Measurements from ENCODE around the gene CGAS. TPM values are rescaled to one million over a fixed set of nuclear protein-coding genes. Genes with fewer than 3 reads are reported as not detected.
"Not testable (repeated sequence)": the region's sequence is repeated elsewhere in the genome, so short reads cannot be mapped to it uniquely, and the experiment has no call there.

CGAS gene
- polyA plus RNA-seq, 1 donor = 2.8 TPM

DNA sequence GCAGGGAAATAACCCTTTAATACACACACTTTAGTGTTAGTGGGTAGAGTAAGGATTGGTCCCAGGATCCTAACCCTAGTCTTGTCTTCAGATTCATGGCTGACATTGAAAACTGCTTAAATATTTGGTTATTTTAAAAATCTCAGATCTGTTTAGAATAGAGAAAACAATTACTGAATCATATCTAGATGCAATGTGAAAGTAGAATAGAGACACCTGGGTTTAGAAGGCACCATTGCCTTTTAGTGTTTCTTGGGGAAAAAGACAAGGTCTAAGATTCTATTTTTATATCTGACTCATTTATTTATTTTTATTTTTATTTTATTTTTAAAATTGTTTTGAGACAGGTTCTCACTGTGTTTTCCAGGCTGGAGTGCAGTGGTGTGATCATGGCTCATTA lies 51.4 kb downstream of the CGAS start:
- Histone ChIP-seq H3K36me3 (ENCODE audit: control insufficient read depth, insufficient read depth, low read length) (no peaks in the 10 kb centered on the region), H3K27me3 (ENCODE audit: control insufficient read depth, insufficient read depth, low read length) (no peaks in the 10 kb centered on the region), H3K27ac (ENCODE audit: low read length) (no peak overlapping the region), H3K9me3 (ENCODE audit: control insufficient read depth, low read depth, low read length) (no peaks in the 10 kb centered on the region), H3K4me1 (ENCODE audit: control insufficient read depth, insufficient read depth, low read length) (no peaks in the 10 kb centered on the region), H3K4me3 (ENCODE audit: low read length) (no peak overlapping the region)
- DNase-seq = no peak

DNA sequence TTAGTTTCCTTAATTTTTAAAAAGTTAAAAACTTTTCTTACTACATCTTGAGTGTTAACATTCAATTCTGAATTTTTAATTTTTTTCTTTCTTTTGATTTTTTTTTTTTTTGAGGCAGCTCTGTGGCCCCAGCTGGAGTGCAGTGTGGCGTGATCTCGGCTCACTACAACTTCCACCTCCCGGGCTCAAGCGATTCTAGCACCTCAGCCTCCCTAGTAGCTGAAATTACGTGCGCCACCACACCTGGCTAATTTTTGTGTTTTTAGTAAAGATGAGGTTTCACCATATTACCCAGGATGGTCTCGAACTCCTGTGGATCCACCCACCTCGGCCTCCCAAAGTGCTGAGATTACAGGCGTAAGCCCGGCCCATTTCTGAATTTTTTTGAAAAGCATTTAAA lies 56.2 kb downstream of the CGAS start:
- Histone ChIP-seq H3K27me3 (ENCODE audit: control insufficient read depth, insufficient read depth, low read length) (no peaks in the 10 kb centered on the region), H3K4me3 (ENCODE audit: low read length) (no peak overlapping the region), H3K36me3 (ENCODE audit: control insufficient read depth, insufficient read depth, low read length) (no peaks in the 10 kb centered on the region), H3K27ac (ENCODE audit: low read length) (no peak overlapping the region), H3K4me1 (ENCODE audit: control insufficient read depth, insufficient read depth, low read length) (no peaks in the 10 kb centered on the region), H3K9me3 (ENCODE audit: control insufficient read depth, low read depth, low read length) (peaks cover 5% of the 10 kb centered on the region)
- WGBS (ENCODE audit: insufficient coverage, low lambda C conversion rate) = 93% methylated on average over 3 of the region's 10 CpGs
- DNase-seq = no peak

DNA sequence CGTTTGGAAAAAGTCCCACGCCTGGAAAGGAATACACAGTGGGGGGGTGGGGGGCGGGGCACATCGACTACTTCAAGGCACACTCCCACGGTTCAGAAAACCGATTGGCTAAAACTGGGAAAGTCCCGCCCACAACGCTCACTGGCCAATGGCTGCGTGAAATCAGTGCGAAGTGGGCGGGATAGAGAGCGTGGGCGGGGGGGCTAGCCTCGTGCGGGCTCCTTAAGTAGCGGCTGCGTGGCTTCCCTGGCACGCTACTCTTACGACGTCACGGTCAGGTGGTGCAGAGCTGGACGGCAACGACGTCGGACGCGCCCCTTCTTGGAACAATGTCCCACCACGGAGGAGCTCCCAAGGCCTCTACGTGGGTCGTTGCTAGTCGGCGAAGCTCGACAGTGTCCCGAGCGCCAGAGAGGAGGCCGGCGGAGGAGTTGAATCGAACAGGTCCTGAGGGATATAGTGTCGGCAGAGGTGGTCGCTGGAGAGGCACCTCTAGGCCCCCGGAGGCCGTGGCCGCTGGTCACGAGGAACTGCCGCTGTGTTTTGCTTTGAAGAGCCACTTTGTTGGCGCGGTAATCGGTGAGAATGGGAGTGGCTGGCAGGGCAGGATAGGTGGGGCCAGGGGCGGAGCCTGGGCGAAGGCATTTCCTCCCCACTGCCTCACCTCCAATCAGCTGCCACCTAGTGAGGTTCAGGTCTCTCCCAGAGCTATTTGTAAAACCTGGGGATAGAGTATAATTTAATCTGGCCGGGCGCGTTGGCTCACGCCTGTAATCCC lies 57.3 kb downstream of the CGAS start, which contains the start of gene DDX43:
TSS of gene DDX43 (plus strand) at position 252 of the 778 bp plus-strand sequence. CDS start at position 330, 78 bp downstream.
- H3K27ac ChIP-seq (ENCODE audit: low read length) = no peak within 1 kb of the TSS
- H3K36me3 ChIP-seq (ENCODE audit: control insufficient read depth, insufficient read depth, low read length) = no peaks in the 10 kb centered on the region
- peak in 1 of 2 donors; percentile 43 for DNase-seq
- no peaks in the 10 kb centered on the region for H3K27me3 ChIP-seq (ENCODE audit: control insufficient read depth, insufficient read depth, low read length)
- peak within 1 kb of the TSS; percentile 13 for H3K4me3 ChIP-seq (ENCODE audit: low read length)
- H3K9me3 ChIP-seq (ENCODE audit: control insufficient read depth, low read depth, low read length) = peaks cover 5% of the 10 kb centered on the region
- 93% methylated on average over 10 of the region's 54 CpGs for WGBS (ENCODE audit: insufficient coverage, low lambda C conversion rate)
- H3K4me1 ChIP-seq (ENCODE audit: control insufficient read depth, insufficient read depth, low read length) = no peaks in the 10 kb centered on the region

DNA sequence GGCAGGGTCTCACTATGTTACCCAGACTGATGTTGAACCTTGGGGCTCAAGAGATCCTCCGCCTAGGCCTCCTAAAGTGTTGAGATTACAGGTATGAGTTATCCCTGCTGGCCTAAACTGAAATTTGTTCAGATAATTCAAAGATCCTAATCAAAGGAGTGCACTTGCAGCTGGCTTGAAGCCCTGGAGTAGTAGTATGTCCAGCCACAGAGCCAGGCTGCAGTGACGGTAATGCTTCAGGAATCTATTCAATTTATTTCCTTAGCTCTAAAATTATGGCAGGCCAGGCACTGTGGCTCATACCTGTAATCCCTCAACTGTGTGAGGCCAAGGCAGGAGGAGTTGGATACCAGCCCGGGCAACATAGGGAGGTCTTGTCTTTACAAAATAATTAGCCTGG lies 58.8 kb downstream of the CGAS start:
- H3K9me3 ChIP-seq (ENCODE audit: control insufficient read depth, low read depth, low read length) = peaks cover 5% of the 10 kb centered on the region
- no peaks in the 10 kb centered on the region for H3K36me3 ChIP-seq (ENCODE audit: control insufficient read depth, insufficient read depth, low read length)
- H3K27me3 ChIP-seq (ENCODE audit: control insufficient read depth, insufficient read depth, low read length) = no peaks in the 10 kb centered on the region
- no peak for DNase-seq
- H3K4me3 ChIP-seq (ENCODE audit: low read length) = no peak overlapping the region
- no peaks in the 10 kb centered on the region for H3K4me1 ChIP-seq (ENCODE audit: control insufficient read depth, insufficient read depth, low read length)
- WGBS (ENCODE audit: insufficient coverage, low lambda C conversion rate) = 100% methylated on average over 1 of the region's 3 CpGs
- H3K27ac ChIP-seq (ENCODE audit: low read length) = no peak overlapping the region

DNA sequence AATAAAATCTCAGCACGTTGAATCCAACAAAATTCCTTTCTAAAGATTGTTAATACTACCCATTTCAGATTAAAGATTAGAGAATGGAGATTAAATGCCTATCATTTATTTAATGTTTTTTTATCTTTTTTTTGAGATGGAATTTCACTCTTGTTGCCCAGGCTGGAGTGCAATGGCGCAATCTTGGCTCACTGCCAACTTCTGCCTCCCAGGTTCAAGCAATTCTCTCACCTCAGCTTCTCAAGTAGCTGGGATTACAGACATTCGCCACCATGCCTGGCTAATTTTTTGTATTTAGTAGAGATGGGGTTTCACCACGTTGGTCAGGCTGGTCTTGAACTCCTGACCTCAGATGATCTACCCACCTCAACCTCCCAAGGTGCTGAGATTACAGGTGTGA lies 59.9 kb downstream of the CGAS start:
- 76% methylated on average over 2 of the region's 4 CpGs for WGBS (ENCODE audit: insufficient coverage, low lambda C conversion rate)
- not testable (repeated sequence) for H3K36me3 ChIP-seq (ENCODE audit: control insufficient read depth, insufficient read depth, low read length); H3K4me1 ChIP-seq (ENCODE audit: control insufficient read depth, insufficient read depth, low read length); H3K27me3 ChIP-seq (ENCODE audit: control insufficient read depth, insufficient read depth, low read length); H3K27ac ChIP-seq (ENCODE audit: low read length); DNase-seq; H3K9me3 ChIP-seq (ENCODE audit: control insufficient read depth, low read depth, low read length); H3K4me3 ChIP-seq (ENCODE audit: low read length)

DNA sequence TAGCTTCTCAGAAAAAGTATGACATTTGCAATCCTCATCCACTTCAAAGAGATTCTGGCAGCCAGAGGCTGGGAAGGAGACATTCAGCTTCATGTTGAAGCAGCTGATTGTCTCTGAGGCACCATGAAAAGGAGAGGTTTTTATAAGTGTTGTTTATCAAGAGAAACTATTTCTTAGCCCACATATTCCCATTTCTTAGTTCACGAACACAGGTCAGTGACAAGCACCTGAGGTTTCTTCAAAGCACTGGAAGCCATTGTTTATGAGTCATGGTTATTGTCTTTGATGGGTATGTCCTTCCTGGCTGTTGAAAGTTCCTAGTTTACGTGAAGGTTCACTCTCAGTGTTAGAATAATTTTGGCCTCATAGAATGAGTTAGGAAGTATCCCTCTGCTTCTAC lies 60.4 kb downstream of the CGAS start:
- DNase-seq = no peak
- no peaks in the 10 kb centered on the region for H3K4me1 ChIP-seq (ENCODE audit: control insufficient read depth, insufficient read depth, low read length)
- peaks cover 5% of the 10 kb centered on the region for H3K9me3 ChIP-seq (ENCODE audit: control insufficient read depth, low read depth, low read length)
- WGBS (ENCODE audit: insufficient coverage, low lambda C conversion rate) = no CpG with 5 or more reads among the region's 2 CpGs
- H3K4me3 ChIP-seq (ENCODE audit: low read length) = no peak overlapping the region
- no peak overlapping the region for H3K27ac ChIP-seq (ENCODE audit: low read length)
- H3K27me3 ChIP-seq (ENCODE audit: control insufficient read depth, insufficient read depth, low read length) = no peaks in the 10 kb centered on the region
- no peaks in the 10 kb centered on the region for H3K36me3 ChIP-seq (ENCODE audit: control insufficient read depth, insufficient read depth, low read length)

DNA sequence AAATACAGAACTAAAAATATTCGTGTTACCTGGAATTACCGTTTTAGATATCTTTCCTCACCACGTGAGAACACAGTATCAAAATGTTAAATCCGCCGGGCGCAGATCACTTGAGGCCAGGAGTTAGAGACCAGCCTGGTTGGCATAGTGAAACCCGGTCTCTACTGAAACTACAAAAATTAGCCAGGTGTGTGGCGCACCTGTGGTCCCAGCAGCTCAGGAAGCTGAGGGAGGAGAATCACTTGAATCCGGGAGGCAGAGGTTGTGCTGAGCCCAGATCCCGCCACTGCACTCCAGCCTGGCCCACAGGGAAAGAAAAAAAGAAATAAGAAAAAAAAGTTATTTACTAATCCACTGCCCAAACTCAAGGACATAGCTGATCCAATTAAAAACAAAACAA lies 62.2 kb downstream of the CGAS start:
- Histone ChIP-seq H3K27me3 (ENCODE audit: control insufficient read depth, insufficient read depth, low read length) (no peaks in the 10 kb centered on the region), H3K36me3 (ENCODE audit: control insufficient read depth, insufficient read depth, low read length) (no peaks in the 10 kb centered on the region), H3K4me1 (ENCODE audit: control insufficient read depth, insufficient read depth, low read length) (no peaks in the 10 kb centered on the region), H3K27ac (ENCODE audit: low read length) (no peak overlapping the region), H3K4me3 (ENCODE audit: low read length) (no peak overlapping the region), H3K9me3 (ENCODE audit: control insufficient read depth, low read depth, low read length) (peaks cover 3% of the 10 kb centered on the region)
- 83% methylated on average over 3 of the region's 10 CpGs for WGBS (ENCODE audit: insufficient coverage, low lambda C conversion rate)
- DNase-seq = no peak

DNA sequence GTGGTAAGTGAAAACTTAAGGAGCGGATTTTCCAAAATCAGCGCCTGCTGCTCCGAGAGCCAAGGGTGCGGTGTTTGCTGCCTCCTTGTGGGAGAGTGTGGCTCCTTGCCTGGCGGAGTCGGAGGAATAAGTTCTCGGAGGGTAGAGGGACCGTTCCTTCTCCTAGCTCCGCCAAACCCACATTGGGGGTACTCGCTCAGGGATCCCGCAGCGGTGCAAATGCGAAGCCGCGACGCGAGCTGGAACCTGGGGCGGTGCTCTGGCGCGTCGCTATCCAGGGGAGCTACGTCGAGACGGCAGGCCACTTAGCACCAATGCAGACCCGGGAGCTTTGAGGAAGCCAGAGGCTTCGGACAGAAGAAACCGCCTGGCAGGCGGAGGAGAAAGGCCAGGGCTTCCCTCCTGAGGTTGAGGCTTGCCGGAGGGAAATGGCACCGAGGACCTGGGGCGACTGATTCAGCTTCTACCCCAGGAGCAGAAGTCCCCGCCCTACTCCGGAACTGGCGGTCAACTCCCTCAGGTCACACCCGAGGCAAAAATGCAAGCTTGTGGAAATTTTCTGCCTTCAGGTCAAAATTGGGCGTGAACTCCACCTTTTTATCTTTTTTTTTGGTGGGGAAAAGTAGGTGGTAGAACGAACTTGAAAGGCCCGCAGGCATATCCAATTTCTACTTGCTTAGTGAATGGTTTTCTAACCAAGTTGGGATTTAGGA lies 63.1 kb downstream of the CGAS start:
- DNase-seq = peak; percentile 4 to 60

DNA sequence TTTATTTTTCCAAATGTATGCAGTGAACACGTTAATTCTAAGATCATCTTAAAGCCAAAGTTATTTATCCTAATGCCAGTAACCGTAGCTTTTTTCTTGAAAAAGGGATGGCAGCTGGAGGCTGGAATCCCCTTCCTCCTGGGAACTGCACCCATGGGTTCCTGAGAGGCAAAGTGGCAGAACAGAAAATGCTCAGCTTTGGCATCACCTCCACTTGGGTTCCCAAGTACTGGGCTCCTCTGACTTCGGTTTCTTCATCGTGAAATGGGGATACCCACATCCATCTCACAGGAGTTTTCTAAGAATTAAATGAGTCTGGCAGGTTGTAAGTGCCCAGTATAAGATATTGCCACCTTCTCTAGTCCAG lies 63.7 kb downstream of the CGAS start:
- Histone ChIP-seq H3K4me3 (ENCODE audit: low read length) (peak overlapping the region; percentile 48), H3K9me3 (ENCODE audit: control insufficient read depth, low read depth, low read length) (no peaks in the 10 kb centered on the region), H3K36me3 (ENCODE audit: control insufficient read depth, insufficient read depth, low read length) (no peaks in the 10 kb centered on the region), H3K27ac (ENCODE audit: low read length) (no peak overlapping the region), H3K4me1 (ENCODE audit: control insufficient read depth, insufficient read depth, low read length) (no peaks in the 10 kb centered on the region), H3K27me3 (ENCODE audit: control insufficient read depth, insufficient read depth, low read length) (no peaks in the 10 kb centered on the region)
- no CpG with 5 or more reads among the region's 4 CpGs for WGBS (ENCODE audit: insufficient coverage, low lambda C conversion rate)
- DNase-seq = no peak

More for the DNA sequence above, 63.1 kb downstream of the CGAS start:
- no CpG with 5 or more reads among the region's 38 CpGs for WGBS (ENCODE audit: insufficient coverage, low lambda C conversion rate)
- Histone ChIP-seq H3K36me3 (ENCODE audit: control insufficient read depth, insufficient read depth, low read length) (no peaks in the 10 kb centered on the region), H3K27ac (ENCODE audit: low read length) (no peak overlapping the region), H3K4me3 (ENCODE audit: low read length) (peak overlapping the region; percentile 48), H3K9me3 (ENCODE audit: control insufficient read depth, low read depth, low read length) (no peaks in the 10 kb centered on the region), H3K4me1 (ENCODE audit: control insufficient read depth, insufficient read depth, low read length) (no peaks in the 10 kb centered on the region), H3K27me3 (ENCODE audit: control insufficient read depth, insufficient read depth, low read length) (no peaks in the 10 kb centered on the region)

DNA sequence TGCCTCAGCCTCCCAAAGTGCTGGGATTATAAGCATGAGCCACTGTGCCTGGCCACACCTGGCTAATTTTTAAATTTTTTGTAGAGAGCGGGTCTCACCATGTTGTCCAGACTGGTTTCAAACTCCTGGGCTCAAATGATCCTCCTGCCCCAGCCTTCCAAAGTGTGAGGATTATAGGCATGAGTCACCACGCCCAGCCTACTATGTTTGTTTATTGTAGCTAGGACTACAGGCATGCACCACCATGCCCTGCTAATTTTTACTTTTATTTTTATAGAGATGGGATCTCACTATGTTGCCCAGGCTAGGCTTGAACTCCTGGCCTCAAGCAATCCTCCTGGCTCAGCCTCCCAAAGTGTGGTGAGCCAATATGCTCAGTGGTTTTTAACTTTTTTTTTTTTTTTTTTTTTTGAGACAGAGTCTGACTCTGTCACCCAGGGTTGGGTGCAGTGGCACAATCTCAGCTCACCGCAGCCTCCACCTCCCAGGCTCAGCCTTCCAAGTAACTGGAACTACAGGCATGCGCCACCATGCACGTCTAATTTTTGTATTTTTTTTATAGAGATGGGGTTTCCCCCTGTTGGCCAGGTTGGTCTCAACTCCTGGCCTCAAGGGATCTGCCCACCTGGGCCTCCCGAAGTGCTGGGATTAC lies 69.5 kb downstream of the CGAS start:
- WGBS (ENCODE audit: insufficient coverage, low lambda C conversion rate) = no CpG with 5 or more reads among the region's 6 CpGs
- no peaks in the 10 kb centered on the region for H3K4me1 ChIP-seq (ENCODE audit: control insufficient read depth, insufficient read depth, low read length)
- no peaks in the 10 kb centered on the region for H3K36me3 ChIP-seq (ENCODE audit: control insufficient read depth, insufficient read depth, low read length)
- H3K27me3 ChIP-seq (ENCODE audit: control insufficient read depth, insufficient read depth, low read length) = no peaks in the 10 kb centered on the region
- H3K9me3 ChIP-seq (ENCODE audit: control insufficient read depth, low read depth, low read length) = no peaks in the 10 kb centered on the region
- H3K4me3 ChIP-seq (ENCODE audit: low read length) = no peak overlapping the region
- no peak for DNase-seq
- H3K27ac ChIP-seq (ENCODE audit: low read length) = no peak overlapping the region

All from large intestine (tissue), 3 donors.